ENCODE results near the gene MPI. TPM values are rescaled to one million over a fixed set of nuclear protein-coding genes. Genes with fewer than 3 reads are reported as not detected.

MPI gene
- total and polyA plus RNA-seq, 2 experiments from 2014 or later: 18.0 to 74.2 TPM

GRCh38 chr15:74896316-74896715, 6.5 kb downstream of the MPI start (continued):
- TF ChIP-seq ETS1 (IDR thresholded peaks at IDR 0.05) (no peak), STAT1 (IDR thresholded peaks at IDR 0.05; ENCODE audit: unreplicated experiment) (no peak)

- H3K4me1 Mint-ChIP-seq: no peaks in the 10 kb centered on the region
Observed at GRCh38 chr15:74897300-74897701, 7.5 kb downstream of the MPI start.

More at GRCh38 chr15:74897300-74897701, 7.5 kb downstream of the MPI start:
- H3K36me3 Mint-ChIP-seq (ENCODE audit: low read depth): peaks cover 65% of the 10 kb centered on the region
- no peak overlapping the region for H3K4me3 ChIP-seq
- DNase-seq (ENCODE audit: low spot score): no peak
- no peaks in the 10 kb centered on the region for H3K4me1 ChIP-seq (ENCODE audit: insufficient read depth)
- H3K9me3 Mint-ChIP-seq: no peaks in the 10 kb centered on the region
- no peaks in the 10 kb centered on the region for H3K27me3 ChIP-seq (ENCODE audit: insufficient read depth)
- H3F3A ChIP-seq (replicated peaks; ENCODE audit: low read depth): peaks cover 16% of the 10 kb centered on the region; the same call in 1 of the 2 replicates
- no peaks in the 10 kb centered on the region for H3K79me2 ChIP-seq (replicated peaks; ENCODE audit: insufficient read depth)
- TF ChIP-seq ZNF462 (CRISPR knock-in tag; IDR thresholded peaks at IDR 0.05): no peak
- TF ChIP-seq POLR2AphosphoS5 (IDR thresholded peaks at IDR 0.05; ENCODE audit: low read depth): peak; percentile 35
- H3K36me3 ChIP-seq (ENCODE audit: insufficient read depth): peaks cover 13% of the 10 kb centered on the region
- no peak for ATAC-seq
- no peak overlapping the region for H3K27ac ChIP-seq (ENCODE audit: low read depth)
- no peaks in the 10 kb centered on the region for H3K9me2 ChIP-seq (ENCODE audit: insufficient read depth)
- no peak overlapping the region; the same call in 2 of the 3 replicates for H3K4me3 Mint-ChIP-seq
- H3K27me3 Mint-ChIP-seq (ENCODE audit: insufficient read depth, low read depth, poor library complexity): peaks cover 9% of the 10 kb centered on the region
- H4K20me1 ChIP-seq (replicated peaks; ENCODE audit: insufficient read depth): peaks cover 6% of the 10 kb centered on the region; the same call in 1 of the 2 replicates
- H2AFZ ChIP-seq: no peak overlapping the region
- no peak overlapping the region for H3K27ac Mint-ChIP-seq
- no peak overlapping the region for H3K4me2 ChIP-seq

All from GM23338 (cell line).